ENCODE data around the gene MGMT. TPM values are rescaled to one million over a fixed set of nuclear protein-coding genes. Genes with fewer than 3 reads are reported as not detected.

Gene MGMT
- total and polyA plus RNA-seq, 2 of the 4 experiments (the other 2 are of a cell fraction): 11.5 to 17.8 TPM

DNA sequence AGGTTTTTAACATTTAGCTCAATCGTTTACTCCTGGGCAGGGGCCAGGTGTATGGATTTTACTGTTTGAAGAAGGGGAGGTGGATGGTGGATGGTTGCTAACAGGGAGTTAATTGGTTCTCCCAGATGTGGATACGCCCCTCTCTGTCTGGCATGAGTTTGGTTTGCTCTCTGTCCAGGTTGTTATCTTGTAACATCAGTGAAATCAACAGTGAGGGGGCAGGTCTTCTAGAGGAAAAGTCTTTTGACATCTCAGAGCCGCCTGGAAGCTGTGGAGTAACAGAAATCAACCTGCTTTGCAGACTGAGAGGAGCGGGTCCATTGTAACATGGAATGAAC lies 243.4 kb downstream of the MGMT start:
- dilution Hi-C loops (cut with HindIII; ENCODE audit: low sequenced_read_pairs, unreplicated experiment): no loop called here
- no TSS peak for BruUV-seq (replicated peaks)

More for the DNA sequence above, 243.4 kb downstream of the MGMT start:
- Histone ChIP-seq H2BK120ac (ENCODE audit: low read depth, low read length) (no peak overlapping the region), H2BK15ac (ENCODE audit: low read depth, low read length) (no peak overlapping the region), H3K4ac (ENCODE audit: low read depth, low read length) (no peak overlapping the region), H3K9me1 (ENCODE audit: insufficient read depth, low read length) (no peaks in the 10 kb centered on the region), H2BK20ac (ENCODE audit: low read depth, low read length) (no peak overlapping the region), H4K8ac (ENCODE audit: low read depth in 2 of 2, low read length in 2 of 2) (no peak overlapping the region), H2AK9ac (replicated peaks; ENCODE audit: low read depth, low read length, poor library complexity) (no peak overlapping the region), H3K9ac (ENCODE audit: low read depth, low read length) (no peak overlapping the region), H3K27me3 (ENCODE audit: control insufficient read depth, insufficient read depth, low read length) (no peaks in the 10 kb centered on the region), H3K14ac (replicated peaks; ENCODE audit: low read depth, low read length) (no peak overlapping the region), H3K4me2 (ENCODE audit: low read depth, low read length) (no peak overlapping the region), H3K27ac (ENCODE audit: insufficient read depth, low read length) (no peak overlapping the region), H3K4me3 (ENCODE audit: insufficient read depth, low read depth, low read length) (no peak overlapping the region), H2BK5ac (ENCODE audit: low read depth, low read length, poor library complexity, severe bottlenecking) (no peak overlapping the region), H3K79me1 (ENCODE audit: low read depth in 1 of 2, low read length in 2 of 2) (no peaks in the 10 kb centered on the region), H3K18ac (ENCODE audit: low read depth, low read length) (no peak overlapping the region), H2AK5ac (ENCODE audit: low read depth, low read length) (no peak overlapping the region), H2AFZ (replicated peaks; ENCODE audit: low read length, poor library complexity) (no peak overlapping the region), H4K20me1 (ENCODE audit: insufficient read depth, low read length) (no peaks in the 10 kb centered on the region), H3K56ac (ENCODE audit: extremely low read depth, insufficient read depth, low read length) (no peak overlapping the region), H4K91ac (ENCODE audit: insufficient read depth, low read depth, low read length) (no peak overlapping the region), H3K23ac (ENCODE audit: low read depth, low read length) (no peak overlapping the region), H3K36me3 (ENCODE audit: control insufficient read depth, insufficient read depth, low read length) (no peaks in the 10 kb centered on the region; the same call in 1 of the 2 replicates), H3K9me3 (ENCODE audit: control insufficient read depth, insufficient read depth, low read length) (no peaks in the 10 kb centered on the region), H3K4me1 (ENCODE audit: control insufficient read depth, insufficient read depth, low read length) (no peaks in the 10 kb centered on the region; the same call in 1 of the 2 replicates), H4K5ac (ENCODE audit: low read depth, low read length) (no peak overlapping the region)
- in situ Hi-C loops (cut with MboI; ENCODE audit: low sequenced_read_pairs) (no loop called here), intact Hi-C loops (cut with micrococcal nuclease) (no loop called here)
- ATAC-seq (ENCODE audit: low read depth) (no peak), DNase-seq (no peak)
- POLR2A ChIA-PET (ENCODE audit: unreplicated experiment): no interaction called here
- CTCF ChIA-PET: no interaction called here
- TF ChIP-seq FOS (IDR thresholded peaks at IDR 0.05; ENCODE audit: low read depth, low read length) (no peak), CHD1 (IDR thresholded peaks at IDR 0.05; ENCODE audit: low read depth, low read length) (no peak), POLR2A (IDR thresholded peaks at IDR 0.05; ENCODE audit: low read depth, low read length) (no peak), MAFK (IDR thresholded peaks at IDR 0.05; ENCODE audit: low read depth, low read length) (no peak), MXI1 (IDR thresholded peaks at IDR 0.05; ENCODE audit: borderline replicate concordance, low read depth, low read length) (no peak), RFX5 (IDR thresholded peaks at IDR 0.05; ENCODE audit: low read depth, low read length) (no peak)
- TF ChIP-seq, protein P1, sequence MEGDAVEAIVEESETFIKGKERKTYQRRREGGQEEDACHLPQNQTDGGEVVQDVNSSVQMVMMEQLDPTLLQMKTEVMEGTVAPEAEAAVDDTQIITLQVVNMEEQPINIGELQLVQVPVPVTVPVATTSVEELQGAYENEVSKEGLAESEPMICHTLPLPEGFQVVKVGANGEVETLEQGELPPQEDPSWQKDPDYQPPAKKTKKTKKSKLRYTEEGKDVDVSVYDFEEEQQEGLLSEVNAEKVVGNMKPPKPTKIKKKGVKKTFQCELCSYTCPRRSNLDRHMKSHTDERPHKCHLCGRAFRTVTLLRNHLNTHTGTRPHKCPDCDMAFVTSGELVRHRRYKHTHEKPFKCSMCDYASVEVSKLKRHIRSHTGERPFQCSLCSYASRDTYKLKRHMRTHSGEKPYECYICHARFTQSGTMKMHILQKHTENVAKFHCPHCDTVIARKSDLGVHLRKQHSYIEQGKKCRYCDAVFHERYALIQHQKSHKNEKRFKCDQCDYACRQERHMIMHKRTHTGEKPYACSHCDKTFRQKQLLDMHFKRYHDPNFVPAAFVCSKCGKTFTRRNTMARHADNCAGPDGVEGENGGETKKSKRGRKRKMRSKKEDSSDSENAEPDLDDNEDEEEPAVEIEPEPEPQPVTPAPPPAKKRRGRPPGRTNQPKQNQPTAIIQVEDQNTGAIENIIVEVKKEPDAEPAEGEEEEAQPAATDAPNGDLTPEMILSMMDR (conservative IDR thresholded peaks at IDR 0.05; ENCODE audit: low read depth, low read length): no peak
- WGBS, 2 experiments (ENCODE audit: extremely low coverage in 2 of 2, insufficient read length in 1 of 2): no CpG with 5 or more reads among the region's 4 CpGs

Data from IMR-90 (cell line).